Naive B cell (primary cell): ENCODE results near the gene GMDS. TPM values are rescaled to one million over a fixed set of nuclear protein-coding genes. Genes with fewer than 3 reads are reported as not detected.
"Not testable (repeated sequence)": the region's sequence is repeated elsewhere in the genome, so short reads cannot be mapped to it uniquely, and the experiment has no call there.

Experiments used
- ATAC-seq, 2 donors: fragments of 150-1000 bp; cut with Tn5 transposase; 2 replicates each; pipeline ENCODE4 v1.10.0; 2021; ENCODE audit warnings: low read depth in 2 of 2, mild to moderate bottlenecking in 2 of 2, moderate library complexity in 2 of 2
- DNase-seq: peaks from one replicate; pipeline ENCODE4 v3.0.0; 2022
- H3K27ac Mint-ChIP-seq, 6 donors: one replicate each; pipeline ENCODE4 v1.8.0; 2020 to 2022; ENCODE audit warnings: mild to moderate bottlenecking in 6 of 6, mixed read lengths in 6 of 6, moderate library complexity in 5 of 6, inconsistent platforms in 2 of 6
- H3K27me3 Mint-ChIP-seq, 3 donors: one replicate each; pipeline ENCODE4 v1.8.0; 2021 to 2022; ENCODE audit warnings: mixed read lengths in 3 of 3, mild to moderate bottlenecking in 1 of 3
- H3K36me3 Mint-ChIP-seq, 2 donors: one replicate each; pipeline ENCODE4 v1.8.0; 2020 to 2022; ENCODE audit warnings: mixed read lengths in 2 of 2, inconsistent platforms in 1 of 2, mild to moderate bottlenecking in 1 of 2
- H3K4me1 Mint-ChIP-seq, 3 donors: one replicate each; pipeline ENCODE4 v1.8.0; 2020 to 2022; ENCODE audit warnings: mixed read lengths in 3 of 3, inconsistent platforms in 1 of 3, mild to moderate bottlenecking in 1 of 3, moderate library complexity in 1 of 3
- H3K4me3 Mint-ChIP-seq, 8 donors: one replicate each; pipeline ENCODE4 v1.8.0; 2020 to 2022; ENCODE audit warnings: mild to moderate bottlenecking in 8 of 8, mixed read lengths in 8 of 8, moderate library complexity in 8 of 8, inconsistent platforms in 2 of 8
- H3K9me3 Mint-ChIP-seq, 7 donors: one replicate each; pipeline ENCODE4 v1.8.0; 2020 to 2022; ENCODE audit warnings: mixed read lengths in 7 of 7, mild to moderate bottlenecking in 5 of 7, inconsistent platforms in 2 of 7, moderate library complexity in 1 of 7
- polyA plus RNA-seq, 6 donors: library from polyadenylated mRNA; unstranded; fragments of 300-500 nt; fragmentation: Illumina TruSeq; gene quantifications; one replicate each; pipeline ENCODE4 v1.2.3, GENCODE V29; 2021; ENCODE audit warnings: low read depth in 6 of 6

GMDS gene
- polyA plus RNA-seq, 6 donors from 2014 or later: 12.7 to 23.3 (median 14.7) TPM

- Mint-ChIP-seq H3K9me3 (no peaks in the 10 kb centered on the region), H3K36me3 (peaks cover 5 to 9% of the 10 kb centered on the region in 2 donors), H3K4me3 (no peak overlapping the region), H3K27ac (no peak overlapping the region), H3K4me1 (no peaks in the 10 kb centered on the region), H3K27me3 (no peaks in the 10 kb centered on the region)
- DNase-seq: no peak
- ATAC-seq: no peak
These were observed 480.9 kb downstream of the GMDS start for GRCh38 chr6:1764397-1764987.

- no peak for ATAC-seq
- no peaks in the 10 kb centered on the region for H3K27me3 Mint-ChIP-seq
- no peak overlapping the region for H3K4me3 Mint-ChIP-seq
- no peaks in the 10 kb centered on the region for H3K4me1 Mint-ChIP-seq
- peaks cover 5 to 9% of the 10 kb centered on the region in 2 donors for H3K36me3 Mint-ChIP-seq
- DNase-seq: no peak
- no peak overlapping the region for H3K27ac Mint-ChIP-seq
- no peaks in the 10 kb centered on the region for H3K9me3 Mint-ChIP-seq
These were observed 482.0 kb downstream of the GMDS start for GRCh38 chr6:1763404-1763803.

- Mint-ChIP-seq H3K27ac (peak overlapping the region in 1 of 6 donors; percentile 28), H3K36me3 (peaks cover 5 to 9% of the 10 kb centered on the region in 2 donors), H3K4me3 (no peak overlapping the region), H3K9me3 (no peaks in the 10 kb centered on the region), H3K27me3 (no peaks in the 10 kb centered on the region), H3K4me1 (no peaks in the 10 kb centered on the region)
- no peak for ATAC-seq
- DNase-seq: no peak
These were observed 483.2 kb downstream of the GMDS start for GRCh38 chr6:1762203-1762602.

- DNase-seq: no peak
- Mint-ChIP-seq H3K4me3 (no peak overlapping the region), H3K27ac (peak overlapping the region in 1 of 6 donors; percentile 88), H3K36me3 (peaks cover 5 to 9% of the 10 kb centered on the region in 2 donors), H3K4me1 (no peaks in the 10 kb centered on the region), H3K9me3 (no peaks in the 10 kb centered on the region), H3K27me3 (no peaks in the 10 kb centered on the region)
- ATAC-seq: no peak
These were observed 483.9 kb downstream of the GMDS start for GRCh38 chr6:1761477-1761877.

- Mint-ChIP-seq H3K4me1 (no peaks in the 10 kb centered on the region), H3K27ac (no peak overlapping the region), H3K4me3 (no peak overlapping the region), H3K9me3 (peaks cover 0 to 2% (median 0%) of the 10 kb centered on the region in 7 donors), H3K36me3 (peaks cover 5 to 9% of the 10 kb centered on the region in 2 donors), H3K27me3 (no peaks in the 10 kb centered on the region)
- DNase-seq (no peak), ATAC-seq (no peak)
These were observed 484.5 kb downstream of the GMDS start for GRCh38 chr6:1760876-1761275.

- DNase-seq: no peak
- peak overlapping the region in 1 of 6 donors; percentile 68 for H3K27ac Mint-ChIP-seq
- no peaks in the 10 kb centered on the region for H3K27me3 Mint-ChIP-seq
- H3K9me3 Mint-ChIP-seq: peaks cover 0 to 2% (median 0%) of the 10 kb centered on the region in 7 donors
- H3K36me3 Mint-ChIP-seq: peaks cover under 1 to 9% of the 10 kb centered on the region in 2 donors
- ATAC-seq: no peak
- no peak overlapping the region for H3K4me3 Mint-ChIP-seq
- no peaks in the 10 kb centered on the region for H3K4me1 Mint-ChIP-seq
These were observed 485.5 kb downstream of the GMDS start for GRCh38 chr6:1759870-1760269.

GRCh38 chr6:1758076-1758679 lies 487.2 kb downstream of the GMDS start:
- H3K27ac Mint-ChIP-seq: no peak overlapping the region
- peaks cover 0 to 14% of the 10 kb centered on the region in 2 donors for H3K36me3 Mint-ChIP-seq
- peaks cover 0 to 17% (median 7%) of the 10 kb centered on the region in 7 donors for H3K9me3 Mint-ChIP-seq
- DNase-seq (no peak), ATAC-seq (no peak)
- no peaks in the 10 kb centered on the region for H3K27me3 Mint-ChIP-seq
- no peaks in the 10 kb centered on the region for H3K4me1 Mint-ChIP-seq
- H3K4me3 Mint-ChIP-seq: no peak overlapping the region

- H3K9me3 Mint-ChIP-seq: peaks cover 4 to 28% (median 13%) of the 10 kb centered on the region in 7 donors
- H3K4me1 Mint-ChIP-seq: no peaks in the 10 kb centered on the region
- ATAC-seq: no peak
- H3K4me3 Mint-ChIP-seq: no peak overlapping the region
- H3K27me3 Mint-ChIP-seq: no peaks in the 10 kb centered on the region
- no peak overlapping the region for H3K27ac Mint-ChIP-seq
- peaks cover 4 to 23% of the 10 kb centered on the region in 2 donors for H3K36me3 Mint-ChIP-seq
- no peak for DNase-seq
These were observed 488.3 kb downstream of the GMDS start for GRCh38 chr6:1757131-1757530.

- Mint-ChIP-seq H3K27ac (peak overlapping the region in 1 of 6 donors; percentile 17), H3K4me1 (no peaks in the 10 kb centered on the region), H3K4me3 (no peak overlapping the region), H3K36me3 (peaks cover 9 to 26% of the 10 kb centered on the region in 2 donors), H3K9me3 (peaks cover 4 to 33% (median 16%) of the 10 kb centered on the region in 7 donors), H3K27me3 (no peaks in the 10 kb centered on the region)
- no peak for ATAC-seq
- DNase-seq: no peak
These were observed 488.8 kb downstream of the GMDS start for GRCh38 chr6:1756472-1757129.

- H3K27ac Mint-ChIP-seq, ATAC-seq, H3K4me1 Mint-ChIP-seq, H3K27me3 Mint-ChIP-seq, DNase-seq, H3K4me3 Mint-ChIP-seq: not testable (repeated sequence)
- Mint-ChIP-seq H3K9me3 (peaks cover 4 to 35% (median 18%) of the 10 kb centered on the region in 7 donors), H3K36me3 (peaks cover 10 to 21% of the 10 kb centered on the region in 2 donors)
These were observed 494.3 kb downstream of the GMDS start for GRCh38 chr6:1751063-1751462.

- peaks cover 4 to 26% (median 18%) of the 10 kb centered on the region in 7 donors for H3K9me3 Mint-ChIP-seq
- H3K36me3 Mint-ChIP-seq: peaks cover 10 to 21% of the 10 kb centered on the region in 2 donors
- H3K4me3 Mint-ChIP-seq: no peak overlapping the region
- H3K4me1 Mint-ChIP-seq: no peaks in the 10 kb centered on the region
- DNase-seq (no peak), ATAC-seq (no peak)
- H3K27me3 Mint-ChIP-seq: no peaks in the 10 kb centered on the region
- no peak overlapping the region for H3K27ac Mint-ChIP-seq
These were observed 496.4 kb downstream of the GMDS start for GRCh38 chr6:1749041-1749440.

- Mint-ChIP-seq H3K9me3 (peaks cover 0 to 11% (median 6%) of the 10 kb centered on the region in 7 donors), H3K4me1 (no peaks in the 10 kb centered on the region), H3K4me3 (no peak overlapping the region), H3K27ac (no peak overlapping the region), H3K36me3 (peaks cover 10 to 11% of the 10 kb centered on the region in 2 donors), H3K27me3 (no peaks in the 10 kb centered on the region)
- ATAC-seq (no peak), DNase-seq (no peak)
These were observed 497.9 kb downstream of the GMDS start for GRCh38 chr6:1747531-1747930.

GRCh38 chr6:1747003-1747402 lies 498.4 kb downstream of the GMDS start:
- DNase-seq (no peak), ATAC-seq (no peak)
- Mint-ChIP-seq H3K36me3 (peaks cover 5% of the 10 kb centered on the region in 2 donors), H3K4me1 (no peaks in the 10 kb centered on the region), H3K27ac (peak overlapping the region in 2 of 6 donors; percentile 32 to 58), H3K9me3 (peaks cover 0 to 6% (median 4%) of the 10 kb centered on the region in 7 donors), H3K27me3 (no peaks in the 10 kb centered on the region), H3K4me3 (no peak overlapping the region)

- no peak for ATAC-seq
These were observed 499.6 kb downstream of the GMDS start for GRCh38 chr6:1745814-1746213.

More at GRCh38 chr6:1745814-1746213, 499.6 kb downstream of the GMDS start:
- peaks cover 0 to 4% (median 4%) of the 10 kb centered on the region in 3 donors for H3K4me1 Mint-ChIP-seq
- H3K4me3 Mint-ChIP-seq: no peak overlapping the region
- peaks cover 0 to 2% (median 0%) of the 10 kb centered on the region in 7 donors for H3K9me3 Mint-ChIP-seq
- no peak overlapping the region for H3K27ac Mint-ChIP-seq
- no peaks in the 10 kb centered on the region for H3K27me3 Mint-ChIP-seq
- H3K36me3 Mint-ChIP-seq: no peaks in the 10 kb centered on the region
- DNase-seq: no peak
